Tibial artery (tissue), 4 donors: Measurements from ENCODE around the gene RADIL.

Source experiments
- DNase-seq, 2 donors: peaks; one replicate each; pipeline ENCODE4 v3.0.0-alpha.2; 2019
- H3K27ac ChIP-seq, 2 donors: fragments of 200-600 bp; sonication (generic) in 1 of 2; 1 replicate in 1 of 2; 2 replicates in 1 of 2; pipeline ENCODE4 v1.5.1; 2018 to 2019; ENCODE audit warnings: mild to moderate bottlenecking in 1 of 2
- H3K27me3 ChIP-seq, 2 donors: fragments of 200-600 bp; sonication (generic) in 1 of 2; one replicate each; pipeline versions ENCODE4 v1.5.1 to v1.6.0; 2016 to 2019
- H3K36me3 ChIP-seq, 3 donors: fragments of 200-600 bp; sonication (generic) in 2 of 3; one replicate each; pipeline ENCODE4 v1.5.1; 2016 to 2019; ENCODE audit warnings: mild to moderate bottlenecking in 2 of 3
- H3K4me1 ChIP-seq, 4 donors: fragments of 200-600 bp; sonication (generic) in 2 of 4; 1 replicate in 3 of 4; 2 replicates in 1 of 4; pipeline ENCODE4 v1.5.1; 2016 to 2019
- H3K4me3 ChIP-seq, 2 donors: fragments of 200-600 bp; sonication (generic) in 1 of 2; 1 replicate in 1 of 2; 2 replicates in 1 of 2; pipeline ENCODE4 v1.5.1; 2018 to 2019; ENCODE audit warnings: mild to moderate bottlenecking in 2 of 2
- H3K9me3 ChIP-seq, 3 donors: fragments of 200-600 bp; sonication (generic) in 1 of 3; one replicate each; pipeline ENCODE4 v1.5.1; 2016 to 2019
- CTCF ChIP-seq, 2 experiments: fragments of 200-600 bp in 1 of 2; fragments of 450-650 bp in 1 of 2; IDR thresholded peaks; one replicate each; pipeline ENCODE4 v1.5.1; 2017 to 2019; ENCODE audit warnings: antibody characterized with exemption in 2 of 2, mild to moderate bottlenecking in 1 of 2, moderate library complexity in 1 of 2
- intact Hi-C: fragments of 100-400 bp; cut with DNase I; formaldehyde crosslinking; loops from one replicate; pipeline ENCODE4 v1.15.0; 2023; ENCODE audit warnings: low total_unique reads

RADIL gene

DNA sequence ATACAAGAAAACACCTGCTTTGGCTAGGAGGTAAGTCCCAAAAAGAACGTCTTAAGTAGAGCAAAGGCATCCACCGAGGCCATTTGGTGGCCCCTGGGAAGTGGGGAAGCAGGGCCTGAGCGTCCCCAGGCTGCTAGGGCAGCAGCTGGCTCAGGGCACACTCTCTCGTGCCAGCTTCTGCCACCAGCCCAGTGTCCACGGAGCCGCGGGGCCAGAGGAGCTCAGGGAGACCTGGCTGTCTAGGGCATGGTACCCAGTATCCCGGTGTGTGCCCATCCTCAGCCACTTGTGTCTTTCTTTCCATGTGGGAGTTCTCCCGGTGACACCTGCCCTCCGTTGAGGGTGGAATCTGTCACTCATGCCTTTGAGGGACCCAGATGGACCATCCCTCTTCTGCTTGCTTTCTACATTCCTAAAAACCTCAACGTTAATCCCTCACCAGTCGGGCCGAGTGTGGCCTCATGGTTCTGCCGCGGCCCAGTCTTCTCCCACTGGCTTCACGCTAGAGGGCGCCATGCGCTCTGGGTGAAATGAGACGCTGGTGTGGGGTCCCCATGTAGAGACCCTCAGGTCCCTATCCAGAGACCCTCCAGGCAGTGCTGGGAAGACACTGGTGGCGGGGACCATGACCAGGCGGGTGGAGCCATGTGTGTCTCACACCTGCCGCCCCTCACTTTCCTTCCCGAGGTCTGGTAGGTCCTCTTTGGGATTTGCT is 117.6 kb downstream of the RADIL start:
- intact Hi-C loops = no loop called here
- no peak for DNase-seq
- H3K27ac ChIP-seq = peak overlapping the region in 1 of 2 donors; percentile 28
- no peak overlapping the region for H3K4me3 ChIP-seq
- no peaks in the 10 kb centered on the region for H3K9me3 ChIP-seq
- H3K27me3 ChIP-seq = no peaks in the 10 kb centered on the region
- peaks cover 38 to 72% (median 44%) of the 10 kb centered on the region in 3 donors for H3K36me3 ChIP-seq
- TF ChIP-seq CTCF (IDR thresholded peaks at IDR 0.05) = no peak
- peaks cover 0 to 16% (median 0%) of the 10 kb centered on the region in 4 donors for H3K4me1 ChIP-seq

DNA sequence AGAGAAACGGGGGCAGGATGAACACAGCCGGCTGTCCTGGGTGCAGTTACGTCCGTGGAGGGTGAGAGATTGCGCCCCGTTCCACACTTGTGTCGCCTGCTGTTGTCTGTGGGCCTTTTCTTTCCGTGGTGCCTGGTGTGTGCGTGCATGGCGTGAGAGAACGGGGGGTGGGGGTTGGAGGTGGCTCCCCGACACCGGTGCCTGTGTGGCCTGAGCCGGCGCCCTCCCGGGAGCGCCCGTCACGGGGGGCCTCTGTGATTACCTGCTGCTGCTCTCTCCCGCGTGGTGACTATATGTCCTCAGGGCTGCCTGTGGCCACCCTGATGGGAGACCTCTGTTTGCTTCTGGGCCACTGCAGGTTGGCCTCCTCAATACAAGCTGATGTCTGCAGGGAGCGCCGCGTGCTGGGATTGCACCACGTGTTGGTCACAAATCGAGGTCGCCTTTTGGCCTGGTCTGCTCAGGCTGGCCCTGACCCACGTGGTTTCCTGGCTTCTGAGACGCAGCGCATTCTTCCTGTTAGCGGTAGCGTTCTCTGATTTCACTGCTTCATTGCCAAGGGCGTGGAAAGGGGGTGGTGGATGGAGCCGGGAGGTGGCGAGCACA is 119.0 kb downstream of the RADIL start:
- peaks cover 50 to 86% (median 58%) of the 10 kb centered on the region in 3 donors for H3K36me3 ChIP-seq
- peaks cover 0 to 12% (median 0%) of the 10 kb centered on the region in 4 donors for H3K4me1 ChIP-seq
- intact Hi-C loops = no loop called here
- no peak overlapping the region for H3K4me3 ChIP-seq
- H3K27ac ChIP-seq = no peak overlapping the region
- H3K9me3 ChIP-seq = no peaks in the 10 kb centered on the region
- no peak for DNase-seq
- no peak for TF ChIP-seq CTCF (IDR thresholded peaks at IDR 0.05)
- no peaks in the 10 kb centered on the region for H3K27me3 ChIP-seq

DNA sequence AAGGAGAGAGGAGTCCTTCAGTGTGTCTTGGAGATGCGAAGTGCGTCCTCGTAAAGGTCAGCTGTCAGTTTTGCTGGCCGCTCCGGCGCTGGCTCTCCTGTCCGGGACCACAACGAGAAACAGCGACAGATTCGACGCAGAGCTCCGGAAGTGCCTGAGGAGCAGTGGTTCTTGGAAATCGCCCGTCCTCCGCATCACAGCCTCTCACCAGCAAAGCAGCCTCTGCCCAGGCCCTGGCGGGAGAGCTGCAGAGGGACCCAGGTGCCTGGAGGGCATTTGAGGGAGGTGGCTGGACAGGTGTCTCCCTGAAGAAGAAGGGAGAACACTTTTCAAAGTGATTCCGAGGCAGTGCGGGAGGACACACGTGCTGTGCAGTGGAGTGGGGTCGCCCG is 119.7 kb downstream of the RADIL start:
- peaks cover 0 to 5% (median 0%) of the 10 kb centered on the region in 4 donors for H3K4me1 ChIP-seq
- H3K27ac ChIP-seq = no peak overlapping the region
- no peak overlapping the region for H3K4me3 ChIP-seq
- no peaks in the 10 kb centered on the region for H3K27me3 ChIP-seq
- intact Hi-C loops = no loop called here
- no peaks in the 10 kb centered on the region for H3K9me3 ChIP-seq
- no peak for DNase-seq
- peaks cover 54 to 93% (median 65%) of the 10 kb centered on the region in 3 donors for H3K36me3 ChIP-seq
- no peak for TF ChIP-seq CTCF (IDR thresholded peaks at IDR 0.05)

DNA sequence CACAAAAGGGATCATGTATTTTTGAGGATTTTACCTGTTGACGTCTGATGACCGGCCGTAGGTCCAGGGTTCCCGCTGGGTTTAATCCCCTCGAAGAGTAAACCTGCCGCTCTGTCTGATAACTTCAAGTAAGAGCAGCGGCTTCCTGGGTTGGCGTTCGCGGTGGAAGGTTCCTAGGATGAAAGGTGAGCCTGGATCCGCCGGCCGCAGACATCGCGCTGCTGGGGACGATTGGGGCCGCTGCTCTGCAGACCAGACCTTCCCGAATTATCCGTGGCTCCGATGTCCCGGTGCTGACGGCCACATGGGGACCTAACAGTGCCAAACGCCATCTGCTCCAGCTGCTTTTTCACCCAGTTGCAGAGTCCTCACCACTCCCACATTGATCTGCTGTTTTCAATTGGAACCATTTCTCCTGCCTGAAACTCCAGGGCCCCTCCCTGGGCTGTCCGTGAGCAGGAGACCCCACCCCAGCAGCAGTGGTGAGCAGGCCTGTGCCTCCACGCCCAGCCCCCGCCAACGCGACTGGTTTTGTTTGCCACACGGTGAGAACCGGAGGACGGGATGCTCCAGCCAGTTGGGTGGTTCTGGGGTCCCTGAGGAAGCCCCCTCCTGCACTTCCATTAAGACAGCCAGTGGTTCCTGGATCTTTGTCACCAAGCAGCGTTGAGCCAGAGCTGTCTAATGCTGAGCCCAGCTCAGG is 120.3 kb downstream of the RADIL start:
- intact Hi-C loops = no loop called here
- H3K4me1 ChIP-seq = peaks cover 0 to 4% (median 0%) of the 10 kb centered on the region in 4 donors
- H3K36me3 ChIP-seq = peaks cover 55 to 94% (median 70%) of the 10 kb centered on the region in 3 donors
- no peak for TF ChIP-seq CTCF (IDR thresholded peaks at IDR 0.05)
- H3K27ac ChIP-seq = no peak overlapping the region
- H3K27me3 ChIP-seq = no peaks in the 10 kb centered on the region
- no peak for DNase-seq
- H3K4me3 ChIP-seq = no peak overlapping the region
- no peaks in the 10 kb centered on the region for H3K9me3 ChIP-seq

DNA sequence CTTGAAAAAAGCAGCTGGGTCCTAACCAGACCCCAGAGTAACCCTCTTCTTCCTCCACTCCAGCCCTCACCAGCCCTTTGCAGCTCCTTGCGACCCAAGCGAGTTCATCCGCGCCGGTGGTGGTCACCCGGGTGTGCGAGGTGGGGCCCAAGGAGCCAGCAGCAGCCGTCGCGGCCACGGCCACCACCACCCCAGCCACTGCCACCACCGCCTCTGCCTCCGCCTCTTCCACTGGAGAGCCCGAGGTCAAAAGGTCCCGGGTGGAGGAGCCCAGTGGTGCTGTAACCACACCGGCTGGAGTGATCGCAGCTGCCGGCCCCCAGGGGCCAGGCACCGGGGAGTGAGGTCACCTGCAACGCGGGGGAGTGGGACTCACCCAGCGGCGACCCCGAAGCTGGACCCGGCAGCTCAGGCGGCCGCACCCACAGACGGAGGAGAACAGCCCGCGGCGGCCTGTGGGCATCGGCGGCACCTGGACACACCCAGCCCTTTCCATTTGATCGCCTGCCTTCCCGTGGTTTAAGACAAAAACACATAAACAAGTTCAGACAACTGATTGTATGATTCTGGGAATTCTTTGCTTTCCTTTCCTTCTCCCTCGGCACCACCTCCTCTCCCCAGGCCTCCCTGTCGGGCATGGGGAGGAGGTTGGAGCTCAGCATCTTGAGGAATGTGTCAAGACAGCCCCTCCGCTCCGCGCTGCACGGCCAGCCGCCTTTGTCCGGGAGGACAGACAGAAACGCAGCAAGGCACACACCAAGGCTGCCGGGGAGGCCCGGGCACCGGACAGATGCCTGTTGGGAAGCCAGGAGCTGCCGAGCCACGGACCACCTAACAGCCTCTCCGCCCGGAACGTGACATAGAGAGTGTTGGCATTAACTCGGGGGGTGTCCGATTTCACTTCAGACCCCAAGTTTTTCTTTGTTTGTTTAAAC is 121.1 kb downstream of the RADIL start:
- intact Hi-C loops = no loop called here
- Histone ChIP-seq H3K9me3 (no peaks in the 10 kb centered on the region), H3K4me1 (peaks cover 0 to 4% (median 0%) of the 10 kb centered on the region in 4 donors), H3K36me3 (peaks cover 62 to 97% (median 79%) of the 10 kb centered on the region in 3 donors), H3K4me3 (no peak overlapping the region), H3K27me3 (no peaks in the 10 kb centered on the region), H3K27ac (no peak overlapping the region)
- DNase-seq = no peak
- no peak for TF ChIP-seq CTCF (IDR thresholded peaks at IDR 0.05)
